Loucy (cell line): ENCODE results near the gene SPANXN5.

ENCODE experiments used
- H2AFZ ChIP-seq: fragments of 200-600 bp; sonication (generic); 2 replicates; pipeline ENCODE4 v1.6.0; 2016; ENCODE audit warnings: antibody characterized with exemption, mild to moderate bottlenecking, low read length, moderate library complexity
- H3F3A ChIP-seq: fragments of 200-600 bp; 2 replicates; pipeline ENCODE4 v1.6.0; 2016; ENCODE audit warnings: antibody characterized with exemption, low read depth, mild to moderate bottlenecking
- H3K27me3 ChIP-seq: fragments of 200-600 bp; sonication (generic); 2 replicates; pipeline ENCODE4 v1.6.1; 2014; ENCODE audit warnings: low read length, mild to moderate bottlenecking; ENCODE audit not compliant: insufficient read depth, poor library complexity, severe bottlenecking
- H3K36me3 ChIP-seq: fragments of 200-600 bp; sonication (generic); 2 replicates; pipeline ENCODE4 v1.6.1; 2016; ENCODE audit warnings: low read length; ENCODE audit not compliant: insufficient read depth
- H3K4me1 ChIP-seq: fragments of 200-600 bp; sonication (generic); 2 replicates; pipeline ENCODE4 v1.5.1; 2014; ENCODE audit warnings: low read length, mild to moderate bottlenecking; ENCODE audit not compliant: insufficient read depth, poor library complexity, severe bottlenecking
- H3K4me2 ChIP-seq: fragments of 200-600 bp; sonication (generic); 2 replicates; pipeline ENCODE4 v1.6.0; 2014; ENCODE audit warnings: antibody characterized with exemption, low read length, low read depth, mild to moderate bottlenecking; ENCODE audit not compliant: poor library complexity, severe bottlenecking
- H3K4me3 ChIP-seq: fragments of 200-600 bp; sonication (generic); 2 replicates; pipeline ENCODE4 v1.5.1; 2014; ENCODE audit warnings: low read length, mild to moderate bottlenecking, mixed read lengths; ENCODE audit not compliant: poor library complexity, severe bottlenecking
- H3K79me2 ChIP-seq: fragments of 200-600 bp; sonication (generic); 2 replicates; pipeline ENCODE4 v1.6.1; 2014; ENCODE audit warnings: low read length; ENCODE audit not compliant: insufficient read depth
- H3K9ac ChIP-seq: fragments of 200-600 bp; sonication (generic); 2 replicates; pipeline ENCODE4 v1.6.0; 2014; ENCODE audit warnings: mild to moderate bottlenecking, low read depth, low read length, moderate library complexity; ENCODE audit not compliant: poor library complexity, severe bottlenecking
- H3K9me2 ChIP-seq: fragments of 200-600 bp; sonication (generic); replicated peaks from 2 replicates; pipeline ENCODE4 v1.6.1; 2016; ENCODE audit warnings: low read depth, low read length, mixed read lengths
- H3K9me3 ChIP-seq: fragments of 200-600 bp; sonication (generic); 2 replicates; pipeline ENCODE4 v1.6.1; 2014; ENCODE audit warnings: mild to moderate bottlenecking, antibody characterized with exemption, low read length, low read depth; ENCODE audit not compliant: insufficient read depth
- H4K20me1 ChIP-seq: fragments of 200-600 bp; sonication (generic); 2 replicates; pipeline ENCODE4 v1.6.0; 2014; ENCODE audit warnings: antibody characterized with exemption, low read length, mild to moderate bottlenecking; ENCODE audit not compliant: insufficient read depth, poor library complexity, severe bottlenecking
- CTCF ChIP-seq: fragments of 200-600 bp; sonication (generic); conservative IDR thresholded peaks from 2 replicates; pipeline ENCODE4 v1.5.1; 2014; ENCODE audit warnings: mild to moderate bottlenecking, antibody characterized with exemption, low read length
- EZH2phosphoT487 ChIP-seq: fragments of 200-600 bp; IDR thresholded peaks from 2 replicates; pipeline ENCODE4 v1.6.1; 2018; ENCODE audit warnings: antibody characterized with exemption, mild to moderate bottlenecking, moderate library complexity, borderline replicate concordance

Gene SPANXN5

GRCh38 chrX:52824608-52825007 lies 27.4 kb upstream of the SPANXN5 start:
- TF ChIP-seq CTCF (no peak), EZH2phosphoT487 (no peak)
- Histone ChIP-seq H3K36me3 (no peaks in the 10 kb centered on the region), H2AFZ (no peak overlapping the region), H3K79me2 (no peaks in the 10 kb centered on the region), H3K9me3 (no peaks in the 10 kb centered on the region), H3K4me3 (no peak overlapping the region), H3K9ac (no peak overlapping the region), H3K27me3 (no peaks in the 10 kb centered on the region), H3K4me2 (no peak overlapping the region), H3F3A (no peaks in the 10 kb centered on the region), H3K9me2 (no peaks in the 10 kb centered on the region), H3K4me1 (no peaks in the 10 kb centered on the region), H4K20me1 (no peaks in the 10 kb centered on the region)

- TF ChIP-seq EZH2phosphoT487 (no peak), CTCF (no peak)
- Histone ChIP-seq H3K9me3 (no peaks in the 10 kb centered on the region), H3K4me3 (no peak overlapping the region), H3K36me3 (no peaks in the 10 kb centered on the region), H3K9ac (no peak overlapping the region), H3K27me3 (no peaks in the 10 kb centered on the region), H3K4me1 (no peaks in the 10 kb centered on the region), H3F3A (no peaks in the 10 kb centered on the region), H4K20me1 (no peaks in the 10 kb centered on the region), H3K4me2 (no peak overlapping the region), H2AFZ (no peak overlapping the region), H3K9me2 (no peaks in the 10 kb centered on the region), H3K79me2 (no peaks in the 10 kb centered on the region)
These were observed 24.0 kb upstream of the SPANXN5 start for GRCh38 chrX:52821079-52821760.

- no peaks in the 10 kb centered on the region for H3K27me3 ChIP-seq
- no peak overlapping the region for H2AFZ ChIP-seq
- no peaks in the 10 kb centered on the region for H4K20me1 ChIP-seq
- no peaks in the 10 kb centered on the region for H3K36me3 ChIP-seq
- H3K9ac ChIP-seq = no peak overlapping the region
- H3K4me2 ChIP-seq = no peak overlapping the region
- no peaks in the 10 kb centered on the region for H3K4me1 ChIP-seq
- no peaks in the 10 kb centered on the region for H3F3A ChIP-seq
- H3K9me2 ChIP-seq = no peaks in the 10 kb centered on the region
- no peak overlapping the region for H3K4me3 ChIP-seq
- TF ChIP-seq CTCF (no peak), EZH2phosphoT487 (no peak)
- no peaks in the 10 kb centered on the region for H3K9me3 ChIP-seq
- no peaks in the 10 kb centered on the region for H3K79me2 ChIP-seq
These were observed 22.6 kb upstream of the SPANXN5 start for GRCh38 chrX:52819788-52820187.
